ENCODE results near the gene FANK1. TPM values are rescaled to one million over a fixed set of nuclear protein-coding genes. Genes with fewer than 3 reads are reported as not detected.
"Not testable (repeated sequence)": the region's sequence is repeated elsewhere in the genome, so short reads cannot be mapped to it uniquely, and the experiment has no call there.

FANK1 gene
- total RNA-seq, 1 experiment from 2014 or later: 1.4 TPM

- intact Hi-C loops (cut with micrococcal nuclease; ENCODE audit: unreplicated experiment); H3K4me1 ChIP-seq (ENCODE audit: insufficient read depth, low read length, poor library complexity, severe bottlenecking): not testable (repeated sequence)
These were observed 4.6 kb downstream of the FANK1 start for GRCh38 chr10:125900963-125901362.

GRCh38 chr10:125903135-125903640 lies 6.8 kb downstream of the FANK1 start:
- POLR2A ChIA-PET (ENCODE audit: low non-redundant PET); H3K4me3 ChIP-seq (ENCODE audit: low read depth, low read length, poor library complexity, severe bottlenecking); H3K36me3 ChIP-seq (ENCODE audit: insufficient read depth, low read length, poor library complexity, severe bottlenecking); CTCF ChIA-PET; intact Hi-C loops (cut with micrococcal nuclease; ENCODE audit: unreplicated experiment); BruUV-seq (replicated peaks); H3K4me1 ChIP-seq (ENCODE audit: insufficient read depth, low read length, poor library complexity, severe bottlenecking); H3K27me3 ChIP-seq (replicated peaks; ENCODE audit: insufficient read depth, low read depth, low read length, poor library complexity); H3K27ac ChIP-seq (ENCODE audit: low read depth, low read length, poor library complexity, severe bottlenecking); DNase-seq (ENCODE audit: low spot score); H3K9me3 ChIP-seq (ENCODE audit: low read depth, low read length, poor library complexity, severe bottlenecking): not testable (repeated sequence)

More at GRCh38 chr10:125900963-125901362, 4.6 kb downstream of the FANK1 start:
- BruUV-seq (replicated peaks); POLR2A ChIA-PET (ENCODE audit: low non-redundant PET); H3K9me3 ChIP-seq (ENCODE audit: low read depth, low read length, poor library complexity, severe bottlenecking); H3K27me3 ChIP-seq (replicated peaks; ENCODE audit: insufficient read depth, low read depth, low read length, poor library complexity); H3K4me3 ChIP-seq (ENCODE audit: low read depth, low read length, poor library complexity, severe bottlenecking); CTCF ChIA-PET; H3K36me3 ChIP-seq (ENCODE audit: insufficient read depth, low read length, poor library complexity, severe bottlenecking); DNase-seq (ENCODE audit: low spot score); H3K27ac ChIP-seq (ENCODE audit: low read depth, low read length, poor library complexity, severe bottlenecking): not testable (repeated sequence)

GRCh38 chr10:125905069-125905994 lies 9.0 kb downstream of the FANK1 start:
- H3K4me1 ChIP-seq (ENCODE audit: insufficient read depth, low read length, poor library complexity, severe bottlenecking); intact Hi-C loops (cut with micrococcal nuclease; ENCODE audit: unreplicated experiment); DNase-seq (ENCODE audit: low spot score); H3K9me3 ChIP-seq (ENCODE audit: low read depth, low read length, poor library complexity, severe bottlenecking); H3K27me3 ChIP-seq (replicated peaks; ENCODE audit: insufficient read depth, low read depth, low read length, poor library complexity); H3K4me3 ChIP-seq (ENCODE audit: low read depth, low read length, poor library complexity, severe bottlenecking); BruUV-seq (replicated peaks); POLR2A ChIA-PET (ENCODE audit: low non-redundant PET); H3K27ac ChIP-seq (ENCODE audit: low read depth, low read length, poor library complexity, severe bottlenecking); CTCF ChIA-PET; H3K36me3 ChIP-seq (ENCODE audit: insufficient read depth, low read length, poor library complexity, severe bottlenecking): not testable (repeated sequence)

GRCh38 chr10:125907598-125907997 lies 11.2 kb downstream of the FANK1 start:
- intact Hi-C loops (cut with micrococcal nuclease; ENCODE audit: unreplicated experiment); H3K4me3 ChIP-seq (ENCODE audit: low read depth, low read length, poor library complexity, severe bottlenecking); POLR2A ChIA-PET (ENCODE audit: low non-redundant PET); DNase-seq (ENCODE audit: low spot score); H3K9me3 ChIP-seq (ENCODE audit: low read depth, low read length, poor library complexity, severe bottlenecking); H3K27ac ChIP-seq (ENCODE audit: low read depth, low read length, poor library complexity, severe bottlenecking); H3K27me3 ChIP-seq (replicated peaks; ENCODE audit: insufficient read depth, low read depth, low read length, poor library complexity); H3K4me1 ChIP-seq (ENCODE audit: insufficient read depth, low read length, poor library complexity, severe bottlenecking); BruUV-seq (replicated peaks); H3K36me3 ChIP-seq (ENCODE audit: insufficient read depth, low read length, poor library complexity, severe bottlenecking); CTCF ChIA-PET: not testable (repeated sequence)

- H3K4me3 ChIP-seq (ENCODE audit: low read depth, low read length, poor library complexity, severe bottlenecking); H3K36me3 ChIP-seq (ENCODE audit: insufficient read depth, low read length, poor library complexity, severe bottlenecking); H3K27me3 ChIP-seq (replicated peaks; ENCODE audit: insufficient read depth, low read depth, low read length, poor library complexity); intact Hi-C loops (cut with micrococcal nuclease; ENCODE audit: unreplicated experiment); H3K9me3 ChIP-seq (ENCODE audit: low read depth, low read length, poor library complexity, severe bottlenecking); POLR2A ChIA-PET (ENCODE audit: low non-redundant PET); DNase-seq (ENCODE audit: low spot score); CTCF ChIA-PET; H3K27ac ChIP-seq (ENCODE audit: low read depth, low read length, poor library complexity, severe bottlenecking); BruUV-seq (replicated peaks); H3K4me1 ChIP-seq (ENCODE audit: insufficient read depth, low read length, poor library complexity, severe bottlenecking): not testable (repeated sequence)
These were observed 12.4 kb downstream of the FANK1 start for GRCh38 chr10:125908813-125909212.

- H3K36me3 ChIP-seq (ENCODE audit: insufficient read depth, low read length, poor library complexity, severe bottlenecking); H3K4me1 ChIP-seq (ENCODE audit: insufficient read depth, low read length, poor library complexity, severe bottlenecking); H3K9me3 ChIP-seq (ENCODE audit: low read depth, low read length, poor library complexity, severe bottlenecking); H3K27ac ChIP-seq (ENCODE audit: low read depth, low read length, poor library complexity, severe bottlenecking); intact Hi-C loops (cut with micrococcal nuclease; ENCODE audit: unreplicated experiment); POLR2A ChIA-PET (ENCODE audit: low non-redundant PET); BruUV-seq (replicated peaks); CTCF ChIA-PET; H3K4me3 ChIP-seq (ENCODE audit: low read depth, low read length, poor library complexity, severe bottlenecking); DNase-seq (ENCODE audit: low spot score); H3K27me3 ChIP-seq (replicated peaks; ENCODE audit: insufficient read depth, low read depth, low read length, poor library complexity): not testable (repeated sequence)
These were observed 13.1 kb downstream of the FANK1 start for GRCh38 chr10:125909491-125909890.
